Measurements from ENCODE around the gene ITPR2.

DNA sequence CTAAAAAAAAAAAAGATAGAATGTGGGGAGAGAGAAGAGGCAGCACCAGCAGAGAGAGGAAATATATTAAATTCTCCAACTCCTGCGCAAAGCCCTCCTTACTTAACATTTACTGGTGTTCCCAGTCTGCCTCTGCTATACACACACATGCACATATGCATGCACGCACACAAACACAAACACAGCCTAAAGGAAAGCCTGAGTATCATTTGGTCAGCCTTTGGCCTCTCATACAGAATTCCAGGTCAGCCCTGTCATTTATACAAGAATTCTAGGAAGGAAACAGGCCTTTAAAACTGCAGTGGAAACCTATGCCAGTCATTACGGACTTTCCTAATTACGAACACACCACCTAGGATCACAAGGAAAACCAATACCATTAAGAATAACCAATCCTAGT is 269.4 kb downstream of the ITPR2 start:
- no peak for TF ChIP-seq EZH2phosphoT487 (IDR thresholded peaks at IDR 0.05; ENCODE audit: borderline replicate concordance, low read length)
- TF ChIP-seq, protein P1, sequence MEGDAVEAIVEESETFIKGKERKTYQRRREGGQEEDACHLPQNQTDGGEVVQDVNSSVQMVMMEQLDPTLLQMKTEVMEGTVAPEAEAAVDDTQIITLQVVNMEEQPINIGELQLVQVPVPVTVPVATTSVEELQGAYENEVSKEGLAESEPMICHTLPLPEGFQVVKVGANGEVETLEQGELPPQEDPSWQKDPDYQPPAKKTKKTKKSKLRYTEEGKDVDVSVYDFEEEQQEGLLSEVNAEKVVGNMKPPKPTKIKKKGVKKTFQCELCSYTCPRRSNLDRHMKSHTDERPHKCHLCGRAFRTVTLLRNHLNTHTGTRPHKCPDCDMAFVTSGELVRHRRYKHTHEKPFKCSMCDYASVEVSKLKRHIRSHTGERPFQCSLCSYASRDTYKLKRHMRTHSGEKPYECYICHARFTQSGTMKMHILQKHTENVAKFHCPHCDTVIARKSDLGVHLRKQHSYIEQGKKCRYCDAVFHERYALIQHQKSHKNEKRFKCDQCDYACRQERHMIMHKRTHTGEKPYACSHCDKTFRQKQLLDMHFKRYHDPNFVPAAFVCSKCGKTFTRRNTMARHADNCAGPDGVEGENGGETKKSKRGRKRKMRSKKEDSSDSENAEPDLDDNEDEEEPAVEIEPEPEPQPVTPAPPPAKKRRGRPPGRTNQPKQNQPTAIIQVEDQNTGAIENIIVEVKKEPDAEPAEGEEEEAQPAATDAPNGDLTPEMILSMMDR (conservative IDR thresholded peaks at IDR 0.05; ENCODE audit: low read depth, low read length), result no peak

Data from PC-3 (cell line).